Left lung (tissue), 10 donors: ENCODE data around the gene ERP27. TPM values are rescaled to one million over a fixed set of nuclear protein-coding genes. Genes with fewer than 3 reads are reported as not detected.

Source experiments
- ATAC-seq: fragments of 200-7000 bp; cut with Tn5 transposase; one replicate; pipeline ENCODE4 v1.9.1; 2020; ENCODE audit warnings: moderate library complexity
- DNase-seq, 4 donors: peaks; one replicate each; pipeline ENCODE4 v3.0.0-alpha.2; 2013 to 2020
- H3K27ac ChIP-seq, 2 donors: fragments of 200-600 bp; sonication (generic) in 1 of 2; one replicate each; pipeline versions ENCODE4 v1.5.0 to v1.8.0; 2020 to 2021
- H3K27me3 ChIP-seq, 2 donors: fragments of 200-600 bp; sonication (generic) in 1 of 2; one replicate each; pipeline versions ENCODE4 v1.5.0 to v1.8.0; 2020 to 2021
- H3K36me3 ChIP-seq, 2 donors: fragments of 200-600 bp; sonication (generic) in 1 of 2; one replicate each; pipeline versions ENCODE4 v1.5.0 to v1.8.0; 2020 to 2021
- H3K4me1 ChIP-seq, 2 donors: fragments of 200-600 bp; one replicate each; pipeline ENCODE4 v1.8.0; 2021
- H3K4me3 ChIP-seq, 2 donors: fragments of 200-600 bp; sonication (generic) in 1 of 2; one replicate each; pipeline versions ENCODE4 v1.5.0 to v1.8.0; 2020 to 2021; ENCODE audit warnings: mild to moderate bottlenecking in 1 of 2
- H3K9me3 ChIP-seq, 2 donors: fragments of 200-600 bp; sonication (generic) in 1 of 2; one replicate each; pipeline versions ENCODE4 v1.5.0 to v1.8.0; 2020 to 2021
- intact Hi-C, 2 donors: fragments of 100-400 bp; cut with DNase I; formaldehyde crosslinking; loops; one replicate each; pipeline versions ENCODE4 v1.11.2 to v1.14.2; 2022
- polyA plus RNA-seq, 6 donors: library from polyadenylated mRNA; unstranded; fragments of 120-200 nt; gene quantifications; one replicate each; pipeline ENCODE4 v1.2.1, GENCODE V29; 2013; ENCODE audit not compliant: insufficient read length in 6 of 6
- total RNA-seq, 2 donors: library from RNA; stranded (reverse); fragmentation: NEBNext Ultra II Directional; extraction: Animal tissue kit (Norgen Biotek cat#: 25700); gene quantifications; one replicate each; pipeline ENCODE4 v1.2.1, GENCODE V29; 2021
- TF ChIP-seq, protein P1 (sequence below), 2 donors: fragments of 200-600 bp; sonication (generic) in 1 of 2; IDR thresholded peaks; one replicate each; pipeline versions ENCODE4 v1.5.0 to v1.8.0; 2021; ENCODE audit warnings: antibody characterized with exemption in 2 of 2
- donor health status: DM: no; HTN: yes; CAD: no.
- donor health status: DM: no; HTN: no; CAD: no.

The ERP27 gene
- total and polyA plus RNA-seq, 8 donors, result 3.0 to 16.2 (median 8.4) TPM

DNA sequence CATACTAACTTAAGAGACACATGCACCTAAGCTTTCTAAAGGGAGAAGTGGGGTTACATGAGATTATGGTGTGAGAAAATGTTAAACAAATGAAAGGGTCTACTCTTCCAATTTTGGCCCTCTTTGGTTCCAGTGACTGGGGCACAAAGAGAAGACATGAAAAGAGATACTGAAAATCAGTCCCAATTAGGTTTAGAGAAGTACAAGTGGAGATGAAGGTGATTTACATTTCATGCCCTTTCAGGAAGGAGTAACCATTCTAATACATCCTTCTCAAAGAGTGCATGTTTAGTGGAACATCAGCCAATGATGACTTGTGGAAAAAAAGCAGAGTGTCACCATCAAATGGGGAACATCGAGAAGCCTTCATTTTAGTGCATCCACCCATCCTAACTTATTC, 67.1 kb downstream of the ERP27 start:
- intact Hi-C loops, result no loop called here
- TF ChIP-seq, protein P1, sequence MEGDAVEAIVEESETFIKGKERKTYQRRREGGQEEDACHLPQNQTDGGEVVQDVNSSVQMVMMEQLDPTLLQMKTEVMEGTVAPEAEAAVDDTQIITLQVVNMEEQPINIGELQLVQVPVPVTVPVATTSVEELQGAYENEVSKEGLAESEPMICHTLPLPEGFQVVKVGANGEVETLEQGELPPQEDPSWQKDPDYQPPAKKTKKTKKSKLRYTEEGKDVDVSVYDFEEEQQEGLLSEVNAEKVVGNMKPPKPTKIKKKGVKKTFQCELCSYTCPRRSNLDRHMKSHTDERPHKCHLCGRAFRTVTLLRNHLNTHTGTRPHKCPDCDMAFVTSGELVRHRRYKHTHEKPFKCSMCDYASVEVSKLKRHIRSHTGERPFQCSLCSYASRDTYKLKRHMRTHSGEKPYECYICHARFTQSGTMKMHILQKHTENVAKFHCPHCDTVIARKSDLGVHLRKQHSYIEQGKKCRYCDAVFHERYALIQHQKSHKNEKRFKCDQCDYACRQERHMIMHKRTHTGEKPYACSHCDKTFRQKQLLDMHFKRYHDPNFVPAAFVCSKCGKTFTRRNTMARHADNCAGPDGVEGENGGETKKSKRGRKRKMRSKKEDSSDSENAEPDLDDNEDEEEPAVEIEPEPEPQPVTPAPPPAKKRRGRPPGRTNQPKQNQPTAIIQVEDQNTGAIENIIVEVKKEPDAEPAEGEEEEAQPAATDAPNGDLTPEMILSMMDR (IDR thresholded peaks at IDR 0.05), result no peak
- no peaks in the 10 kb centered on the region for H3K4me1 ChIP-seq

DNA sequence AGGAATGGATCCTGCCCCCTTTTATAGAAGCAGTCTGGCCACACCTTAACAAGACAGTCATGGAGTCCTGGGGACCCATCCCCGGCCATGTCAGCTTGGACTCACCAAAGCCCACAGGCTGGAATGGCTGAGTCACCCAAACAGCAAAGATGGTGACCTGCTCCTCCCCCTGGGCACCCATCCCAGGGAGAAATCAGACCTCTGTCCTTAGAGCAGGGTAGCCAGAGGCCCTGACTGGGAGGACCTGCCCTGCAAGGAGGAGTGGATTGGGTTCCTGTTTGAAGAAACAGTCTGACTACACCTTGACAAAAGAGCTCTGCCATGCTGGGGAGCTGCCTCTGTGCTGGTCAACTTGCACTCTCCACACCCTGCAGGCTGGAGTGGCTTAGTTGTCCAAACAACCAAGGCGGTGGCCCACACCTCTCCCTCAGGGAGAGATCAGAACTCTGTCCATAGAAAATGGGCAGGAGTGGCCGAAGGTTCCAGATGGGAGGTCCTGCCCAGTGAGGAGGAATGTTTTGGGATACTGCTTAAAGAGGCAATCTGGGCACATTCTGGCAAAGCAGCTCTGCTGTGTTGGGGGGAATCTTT, 69.3 kb downstream of the ERP27 start:
- Histone ChIP-seq H3K4me3 (no peak overlapping the region), H3K9me3 (no peaks in the 10 kb centered on the region), H3K36me3 (no peaks in the 10 kb centered on the region), H3K27ac (no peak overlapping the region), H3K4me1 (no peaks in the 10 kb centered on the region), H3K27me3 (no peaks in the 10 kb centered on the region)
- intact Hi-C loops, result no loop called here
- DNase-seq (no peak), ATAC-seq (no peak)
- TF ChIP-seq, protein P1 (IDR thresholded peaks at IDR 0.05), result no peak

More for the DNA sequence above, 67.1 kb downstream of the ERP27 start:
- no peaks in the 10 kb centered on the region for H3K9me3 ChIP-seq
- H3K4me3 ChIP-seq, result no peak overlapping the region
- H3K27ac ChIP-seq, result no peak overlapping the region
- no peaks in the 10 kb centered on the region for H3K36me3 ChIP-seq
- no peaks in the 10 kb centered on the region for H3K27me3 ChIP-seq
- DNase-seq (no peak), ATAC-seq (no peak)

Other genes with a start within 250 kb of the ERP27 start
- not detected for gene GUCY2C, start 241.9 kb downstream of the ERP27 start, total RNA-seq
- gene GUCY2C, start 241.9 kb downstream of the ERP27 start, polyA plus RNA-seq, result under 1 TPM; 0.40 to 0.64 (median 0.50) TPM
- gene WBP11, start 135.1 kb downstream of the ERP27 start, total RNA-seq, result 10 to 100 TPM; 38.6 to 53.5 TPM
- gene WBP11, start 135.1 kb downstream of the ERP27 start, polyA plus RNA-seq, result 100 to 1,000 TPM in 2 of 6 donors, 10 to 100 TPM in 4; 87.5 to 105 (median 96.6) TPM
- gene C12orf60, start 134.9 kb downstream of the ERP27 start, total RNA-seq, result 1 to 10 TPM in 1 of 2 donors, under 1 TPM in 1; 0.81 to 1.2 TPM
- 1 to 10 TPM; 2.6 to 3.7 (median 2.8) TPM for gene C12orf60, start 134.9 kb downstream of the ERP27 start, polyA plus RNA-seq
- 1 to 10 TPM in 1 of 2 donors, under 1 TPM in 1; 0.97 to 1.1 TPM for gene SMCO3, start 124.4 kb downstream of the ERP27 start, total RNA-seq
- gene SMCO3, start 124.4 kb downstream of the ERP27 start, polyA plus RNA-seq, result under 1 TPM; 0.28 to 0.68 (median 0.55) TPM
- gene ART4, start 95.0 kb downstream of the ERP27 start, total RNA-seq, result 1 to 10 TPM; 2.7 to 3.1 TPM
- under 1 TPM; 0.11 to 0.52 (median 0.18) TPM for gene ART4, start 95.0 kb downstream of the ERP27 start, polyA plus RNA-seq
- gene MGP, start 52.7 kb downstream of the ERP27 start, total RNA-seq, result 100 to 1,000 TPM; 651 to 789 TPM
- gene MGP, start 52.7 kb downstream of the ERP27 start, polyA plus RNA-seq, result 100 to 1,000 TPM in 1 of 6 donors, 10 to 100 TPM in 5; 78.8 to 102 (median 82.6) TPM
- gene ARHGDIB, start 23.1 kb upstream of the ERP27 start, total RNA-seq, result 100 to 1,000 TPM; 168 to 314 TPM
- 10 to 100 TPM; 60.9 to 79.9 (median 73.9) TPM for gene ARHGDIB, start 23.1 kb upstream of the ERP27 start, polyA plus RNA-seq
- not detected for gene PDE6H, start 34.5 kb upstream of the ERP27 start, total RNA-seq
- gene PDE6H, start 34.5 kb upstream of the ERP27 start, polyA plus RNA-seq, result not detected